DMS53 treated with DMSO at 0.1 percent for 48 hours (cell line): ENCODE data around the gene RPGR.

Experiments
- DNase-seq: peaks from one replicate; lab custom pipeline; 2025; ENCODE audit not compliant: unreplicated experiment; lab: John Stamatoyannopoulos, UW

Gene RPGR

DNA sequence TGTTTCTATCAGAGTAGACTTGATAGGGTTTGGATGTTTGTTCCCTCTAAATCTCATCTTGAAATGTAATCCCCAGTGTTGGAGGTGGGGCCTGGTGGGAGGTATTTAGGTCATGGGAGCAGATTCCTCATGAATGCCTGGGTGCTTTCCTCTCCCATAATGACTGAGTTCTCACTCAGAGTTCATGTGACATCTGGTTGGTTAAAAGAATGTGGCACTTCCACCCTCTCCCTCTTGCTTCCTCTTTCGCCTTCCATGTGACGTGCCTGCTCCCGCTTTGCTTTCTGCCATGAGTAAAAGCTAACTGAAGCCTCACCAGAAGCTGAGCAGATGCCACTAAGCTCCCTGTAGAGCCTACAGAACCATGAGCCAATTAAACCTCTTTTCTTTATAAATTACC lies 59.3 kb downstream of the RPGR start:
- DNase-seq = peak; percentile 31

DNA sequence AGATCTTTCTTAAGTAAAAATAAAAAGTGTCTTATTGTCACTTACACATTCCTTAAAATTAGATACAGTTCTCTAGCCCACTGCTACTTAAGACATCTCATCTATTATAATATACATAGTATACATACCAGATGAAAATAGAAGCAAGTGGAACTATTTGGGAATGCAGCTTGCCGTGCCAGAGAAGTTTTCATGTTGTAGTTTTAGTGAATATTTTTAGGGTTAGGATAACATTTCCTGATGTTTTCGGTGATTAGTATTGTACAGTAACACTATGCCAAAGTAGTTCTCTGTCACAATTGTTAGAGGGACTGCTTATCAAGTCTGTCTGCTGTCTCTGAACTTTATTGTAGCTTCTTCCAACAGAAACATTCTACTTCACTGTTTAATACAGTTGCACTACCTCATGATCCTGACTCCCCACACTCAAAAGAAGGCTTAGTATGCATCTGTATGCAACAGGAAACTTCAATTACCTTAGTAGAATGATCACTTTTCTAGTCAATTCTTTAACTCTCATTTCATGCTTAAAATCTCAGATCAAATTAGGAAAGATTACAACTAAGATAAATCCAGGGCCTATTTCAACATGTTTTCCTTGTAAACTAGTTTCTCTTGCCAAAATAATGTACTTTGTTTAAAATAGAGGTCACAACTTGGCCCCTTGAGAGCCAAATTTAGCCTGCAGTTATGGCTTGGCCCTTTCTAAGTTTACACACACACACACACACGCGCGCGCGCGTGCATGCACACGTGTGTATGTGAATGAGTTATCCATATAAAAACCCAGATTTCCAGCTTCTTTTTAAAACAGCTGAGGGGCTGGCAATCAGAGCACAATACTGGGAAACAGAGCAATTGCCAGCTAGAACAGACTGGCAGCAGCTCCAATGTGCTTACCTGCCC lies 64.3 kb downstream of the RPGR start:
- no peak for DNase-seq

DNA sequence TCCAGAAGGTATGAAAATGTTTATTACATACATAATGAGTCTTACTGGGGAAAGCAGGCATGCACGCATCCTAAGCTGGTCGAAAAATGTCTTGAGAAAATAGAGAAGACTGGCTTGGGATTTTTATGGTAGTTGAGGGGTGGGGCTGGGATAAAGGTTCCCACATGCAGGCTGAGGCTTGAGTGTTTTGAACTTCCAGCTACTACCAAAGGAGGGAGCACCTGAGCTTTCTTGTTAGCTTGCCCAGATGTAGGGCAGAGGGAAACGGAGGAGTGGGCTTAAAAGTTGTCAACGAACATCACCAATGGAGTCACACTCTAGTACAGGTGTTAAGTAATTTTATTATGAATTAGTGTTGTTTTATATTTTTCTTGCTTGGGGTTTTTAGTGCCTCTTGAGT lies 67.1 kb downstream of the RPGR start:
- DNase-seq = peak; percentile 9

DNA sequence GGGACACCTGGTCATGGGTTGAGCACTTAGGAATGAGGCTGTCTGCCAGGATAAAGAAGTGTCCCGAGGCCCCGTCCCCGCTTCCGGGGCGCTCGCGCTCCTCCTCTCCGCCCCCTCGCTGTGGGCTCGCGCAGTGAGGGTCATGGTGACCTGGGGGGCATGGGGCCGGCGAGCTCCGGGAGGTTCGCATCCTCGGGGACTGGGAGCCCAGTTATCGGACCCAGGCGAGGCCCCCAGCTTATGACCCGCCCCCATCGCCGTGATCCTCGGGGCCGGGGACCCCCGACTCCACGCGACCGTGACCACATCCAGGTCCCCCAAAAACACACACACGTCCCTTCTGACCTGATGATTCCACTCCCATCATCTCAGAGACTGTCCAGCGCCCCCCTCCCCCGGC lies 71.3 kb downstream of the RPGR start:
- DNase-seq = no peak

DNA sequence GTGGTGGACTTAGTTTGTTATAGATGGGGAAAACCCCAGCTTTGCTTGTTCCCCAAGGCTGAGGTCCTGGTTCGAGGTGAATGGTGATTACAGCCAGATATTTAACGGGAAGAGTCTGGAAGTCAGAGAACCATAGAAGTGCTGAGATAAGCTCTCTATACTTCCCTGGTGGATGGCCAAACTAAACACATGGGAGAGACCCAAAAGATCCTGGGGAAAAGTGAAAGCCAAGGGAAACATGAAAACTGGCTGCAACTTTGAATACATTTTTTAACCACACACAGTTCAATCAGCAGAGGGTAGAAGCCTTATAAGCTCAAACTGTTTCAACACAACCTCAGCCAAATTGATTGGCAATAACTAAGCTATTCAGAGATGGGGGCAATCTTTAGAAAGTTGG lies 77.3 kb downstream of the RPGR start:
- DNase-seq = no peak

DNA sequence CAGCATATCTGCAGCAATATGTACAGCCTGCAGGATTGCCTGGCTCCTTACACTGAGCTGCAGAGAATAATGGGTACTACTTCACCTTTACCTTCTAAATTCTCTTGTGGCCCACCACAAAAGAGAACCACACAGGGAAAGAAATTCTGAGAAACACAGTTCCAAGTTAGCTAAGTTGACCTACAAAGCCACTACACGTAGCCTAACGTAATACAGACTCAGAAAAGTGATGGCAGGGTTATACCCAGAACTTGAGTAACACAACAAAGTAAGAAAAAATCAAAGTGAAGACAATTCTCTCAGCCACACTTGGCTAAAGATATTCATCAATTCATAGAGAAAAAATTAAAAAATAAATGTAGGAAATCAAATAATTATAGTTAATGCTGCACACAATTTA lies 80.3 kb downstream of the RPGR start:
- DNase-seq = no peak

DNA sequence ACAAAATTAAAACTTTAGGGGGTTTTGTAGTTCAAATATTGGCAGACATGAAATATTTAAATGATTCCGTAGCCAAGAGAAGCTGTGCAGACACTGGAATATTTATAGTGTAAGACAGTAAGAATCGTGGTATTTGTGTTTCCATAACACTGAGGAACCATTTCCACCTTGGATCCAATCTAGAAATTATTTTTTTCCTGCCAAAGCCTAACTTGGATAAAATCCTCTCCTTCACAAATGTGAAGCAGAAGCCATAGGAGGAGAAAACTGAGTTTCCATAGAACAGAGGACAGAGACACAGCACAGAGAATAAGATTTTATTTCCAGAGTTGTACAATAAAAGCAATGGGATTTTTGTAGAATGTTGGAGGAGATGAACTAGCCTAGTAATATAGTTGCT lies 86.8 kb downstream of the RPGR start:
- no peak for DNase-seq

DNA sequence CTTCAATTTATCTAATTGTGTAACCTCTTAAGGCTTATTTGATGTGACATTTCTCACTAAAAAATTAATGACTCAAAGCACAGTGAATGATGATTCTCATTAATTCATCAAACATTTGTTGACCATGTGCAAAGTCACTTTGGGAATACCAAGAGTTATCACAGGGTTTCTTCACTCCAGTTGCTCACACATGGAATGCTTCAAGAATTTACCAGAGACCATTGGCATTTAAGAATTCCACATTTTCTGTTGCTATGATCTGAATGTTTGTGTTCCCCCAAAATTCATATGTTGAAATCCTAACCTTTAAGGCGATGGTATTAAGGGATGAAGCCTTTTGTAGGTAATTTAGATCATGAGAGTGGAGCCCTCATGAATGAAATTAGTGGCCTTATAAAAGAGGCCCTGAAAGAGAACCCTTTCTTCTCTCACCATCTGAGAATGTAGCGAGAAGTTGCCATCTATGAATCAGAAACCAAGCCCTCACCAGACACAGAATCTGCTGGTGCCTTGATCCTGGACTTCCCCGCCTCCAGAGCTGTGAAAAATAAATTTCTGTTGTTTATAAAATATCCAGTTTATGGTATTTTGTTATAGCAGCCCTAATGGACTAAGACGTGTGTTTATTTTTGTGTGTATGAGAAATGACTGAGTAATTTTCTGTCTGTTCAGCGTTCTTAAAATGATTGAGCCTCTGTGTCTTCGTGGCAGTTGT lies 90.3 kb downstream of the RPGR start:
- DNase-seq = no peak

DNA sequence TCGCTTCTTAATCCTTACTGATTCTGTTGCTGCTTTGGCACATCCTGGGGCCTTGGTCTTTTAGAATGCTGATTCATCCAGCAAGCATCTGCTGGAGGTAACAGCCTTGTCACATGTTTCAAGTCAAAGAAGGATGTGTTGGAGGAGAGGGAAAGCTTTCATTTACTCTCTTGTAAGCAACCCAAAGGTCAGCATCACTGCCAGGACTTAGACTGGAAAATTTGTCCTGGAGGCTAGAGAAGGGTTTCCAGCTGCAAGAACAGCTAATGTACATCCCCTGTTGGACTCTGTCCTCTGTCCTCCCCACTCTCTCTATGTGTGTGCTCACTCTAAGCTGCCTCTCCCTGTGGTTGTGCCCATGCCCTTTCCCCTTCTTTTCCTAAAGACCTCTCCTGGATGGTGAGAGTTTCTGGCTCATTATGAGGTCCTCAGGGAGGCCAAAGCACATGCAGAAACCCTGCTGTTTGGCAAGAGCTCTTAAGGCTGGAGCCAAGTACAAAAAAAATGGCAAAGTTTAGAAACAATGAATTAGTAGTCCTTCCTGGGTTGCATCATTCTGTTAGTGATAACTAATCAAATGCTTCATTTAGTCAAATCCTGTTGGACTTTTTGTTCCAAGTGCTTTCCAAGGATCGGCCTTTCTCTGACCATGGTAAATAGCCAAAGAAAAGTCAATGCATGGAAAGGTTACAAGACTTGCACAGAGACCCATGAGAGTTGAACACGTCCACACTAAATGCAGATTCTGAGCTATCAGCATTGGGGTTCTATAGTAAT lies 93.2 kb downstream of the RPGR start:
- DNase-seq = no peak

DNA sequence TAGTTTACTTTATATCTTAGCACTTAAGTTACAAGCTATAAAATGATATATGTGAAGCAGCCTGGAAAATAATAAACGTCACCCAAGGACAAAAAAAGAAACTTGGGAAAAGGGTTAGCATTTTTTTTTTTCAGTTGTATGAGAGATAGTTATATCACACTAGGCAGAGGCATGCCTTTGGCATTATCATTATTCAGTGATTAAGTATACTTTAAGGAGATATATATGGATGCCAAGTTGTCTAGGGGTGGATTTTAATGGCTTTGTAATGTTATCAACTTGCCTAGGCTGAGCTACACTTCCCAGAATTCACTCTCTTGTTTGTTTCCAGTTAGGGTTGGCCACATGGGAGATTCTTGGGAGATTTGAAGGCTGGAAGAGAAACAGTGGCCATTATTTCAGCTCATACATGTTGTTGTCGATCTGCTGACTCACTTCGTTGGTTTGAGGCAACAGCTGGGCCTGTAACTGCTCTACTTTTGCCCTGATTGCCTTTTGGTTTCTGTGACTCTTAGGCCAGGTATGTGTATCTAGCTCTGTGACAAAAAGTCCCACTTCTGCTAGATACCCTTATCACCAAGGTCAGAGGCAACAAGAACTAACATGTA lies 95.1 kb downstream of the RPGR start:
- DNase-seq = no peak

DNA sequence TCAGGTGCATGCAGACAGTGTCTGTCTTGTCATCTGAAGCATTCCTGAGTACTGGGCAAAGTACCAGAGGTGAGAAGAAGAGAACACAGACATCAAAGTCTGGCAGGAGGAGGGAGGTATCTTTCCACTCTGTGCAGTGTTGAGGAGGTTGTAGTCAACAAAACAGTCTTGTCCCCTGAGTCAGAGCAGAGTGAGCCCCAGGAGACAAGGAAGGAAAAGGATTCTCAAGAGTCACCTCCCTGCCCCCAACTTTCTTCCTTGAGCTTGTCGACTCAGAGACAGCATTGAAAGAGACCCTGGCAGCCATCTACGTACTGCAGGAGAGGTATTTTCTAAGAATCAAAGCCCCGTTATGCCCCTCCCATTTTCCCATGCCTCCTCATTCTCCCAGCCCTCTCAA lies 102.2 kb downstream of the RPGR start:
- no peak for DNase-seq

DNA sequence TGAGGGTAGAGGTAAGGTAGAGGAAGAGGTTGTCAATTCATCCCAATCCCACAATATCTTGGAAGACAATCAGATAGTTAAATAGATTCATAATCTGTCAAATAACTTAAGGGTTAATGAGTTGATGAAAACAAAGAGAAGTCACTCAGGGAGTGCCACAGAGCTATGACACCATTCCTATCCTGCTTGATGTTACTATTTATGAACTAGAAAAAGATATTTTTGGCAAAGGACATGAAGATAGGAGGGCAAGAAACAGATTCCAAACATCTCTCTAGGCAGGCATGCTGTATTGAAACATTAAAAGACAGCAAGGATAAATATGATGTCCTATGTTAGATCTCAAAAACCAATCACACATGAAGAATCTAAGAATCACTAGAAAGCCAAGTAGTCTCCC lies 103.1 kb downstream of the RPGR start:
- no peak for DNase-seq

DNA sequence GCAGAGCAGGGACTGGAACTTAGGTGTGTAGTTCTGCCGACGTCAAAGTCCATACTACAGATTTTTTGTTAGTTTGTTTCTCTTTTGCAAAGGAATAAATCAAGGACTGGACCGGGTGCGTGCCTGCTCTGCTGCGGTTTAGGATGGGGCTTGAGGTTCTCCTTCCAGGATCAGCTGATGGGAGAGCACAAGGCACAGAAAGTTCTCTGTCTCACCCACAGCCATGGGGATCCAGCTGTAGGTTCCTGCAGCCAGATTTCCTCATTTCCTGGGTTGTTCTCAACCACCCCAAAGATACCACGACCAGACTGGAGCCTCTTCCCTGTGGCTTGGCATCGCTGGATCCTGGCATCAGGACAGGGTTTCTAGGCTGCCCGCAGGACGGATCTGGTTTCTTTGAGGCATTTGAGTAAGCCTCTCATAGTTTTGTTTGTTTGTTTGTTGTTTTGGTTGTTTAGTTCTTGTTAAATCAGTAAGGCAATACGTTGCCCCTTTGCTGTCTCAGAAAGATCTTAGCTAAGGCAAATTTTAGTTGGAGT lies 105.8 kb downstream of the RPGR start:
- no peak for DNase-seq

DNA sequence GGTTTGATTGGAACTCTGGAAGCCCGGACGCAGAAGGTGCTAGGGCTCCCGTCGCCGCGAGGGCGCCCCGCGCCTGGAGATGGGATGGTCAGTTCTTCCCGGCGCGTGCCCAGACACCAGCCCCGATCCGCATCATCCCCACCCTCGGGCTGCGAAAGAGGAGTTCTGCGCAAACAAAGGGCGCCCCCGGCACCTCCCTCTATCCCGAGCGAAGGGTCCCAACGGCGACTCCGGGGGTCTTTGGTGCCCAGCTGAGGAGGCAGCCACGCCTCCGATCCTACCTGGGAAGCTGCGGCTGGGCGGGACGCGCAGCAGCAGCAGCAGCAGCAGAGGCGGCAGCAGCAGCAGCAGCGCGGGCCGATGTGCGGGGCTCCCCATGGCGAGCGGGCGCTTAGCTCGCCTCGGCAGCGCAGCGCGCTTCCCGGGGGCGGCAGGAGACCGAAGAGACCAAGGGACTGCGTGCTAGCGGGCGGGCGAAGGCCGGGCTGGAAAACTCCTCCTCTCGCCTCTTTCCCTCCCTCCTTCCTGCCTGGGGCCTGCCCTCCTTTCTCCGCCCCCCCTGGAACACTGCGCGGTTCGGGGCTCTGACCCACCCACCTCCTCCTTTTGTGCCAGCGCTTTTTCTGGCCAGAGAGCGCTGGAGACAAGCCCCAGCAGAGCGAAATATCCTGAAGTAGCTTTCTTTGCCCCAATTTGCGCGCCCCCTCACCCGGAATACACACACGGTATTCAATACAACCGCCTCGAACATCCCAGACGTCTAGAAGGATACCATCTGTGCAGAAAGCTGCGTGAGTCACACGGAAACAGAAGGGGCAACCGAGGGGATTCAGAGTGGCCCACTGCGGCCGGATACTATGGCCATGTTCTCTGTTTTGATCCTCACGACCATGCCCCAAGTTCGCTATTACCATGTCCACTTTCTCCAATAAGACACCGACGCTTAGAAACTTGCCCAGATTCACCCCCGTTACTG lies 106.6 kb downstream of the RPGR start, which contains the start of gene SRPX:
Gene SRPX, minus strand, starts transcription at position 457 of the 976 bp plus-strand sequence. Its CDS starts 79 bp downstream, at position 378.
- DNase-seq = no peak

DNA sequence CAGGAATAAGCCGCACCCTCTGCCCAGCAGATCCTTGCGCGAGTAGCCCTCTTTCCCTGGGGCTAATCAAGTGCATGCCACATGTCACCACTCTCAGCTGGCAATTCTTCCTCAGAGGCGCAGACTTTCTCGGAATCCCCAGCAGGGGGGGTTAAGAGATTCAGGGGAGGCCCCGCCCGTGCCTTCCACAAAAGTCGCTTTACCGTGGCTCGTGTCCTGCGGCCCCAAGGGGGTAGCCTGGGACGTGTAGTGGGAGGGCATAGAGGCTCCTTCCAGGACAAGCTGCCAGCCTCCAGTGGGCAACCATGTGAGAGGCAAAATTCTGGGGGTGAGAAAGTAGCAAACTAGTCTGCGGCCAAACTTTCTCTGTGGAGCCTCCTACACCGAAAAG lies 107.3 kb downstream of the RPGR start:
- peak; percentile 7 for DNase-seq
